ENCODE data around the gene PLEKHA6. TPM values are rescaled to one million over a fixed set of nuclear protein-coding genes. Genes with fewer than 3 reads are reported as not detected.

The PLEKHA6 gene
- total and polyA plus RNA-seq, 2 of the 4 experiments (the other 2 are of a cell fraction): 8.2 to 19.9 TPM

DNA sequence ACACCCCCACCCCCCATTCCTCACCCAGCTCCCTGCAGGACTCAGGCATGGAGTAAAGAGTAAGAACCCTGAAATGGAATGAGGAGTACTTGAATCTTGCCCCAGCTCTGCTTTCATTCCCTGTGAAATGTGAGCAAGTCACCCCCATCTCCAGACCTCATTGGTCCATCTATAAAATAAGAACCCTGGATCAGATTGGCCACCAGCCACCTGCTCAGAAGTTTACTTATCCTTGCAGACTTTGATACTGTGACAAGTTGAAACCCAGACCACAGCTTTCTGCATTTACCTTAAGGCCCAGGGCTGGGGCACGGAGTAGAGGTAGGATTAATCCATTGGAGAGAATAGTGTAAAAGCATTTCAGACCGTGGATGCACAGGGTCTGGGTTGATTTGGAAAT is 165.6 kb downstream of the PLEKHA6 start:
- in situ Hi-C loops (cut with MboI; ENCODE audit: low sequenced_read_pairs): no loop called here

More for the DNA sequence above, 165.6 kb downstream of the PLEKHA6 start:
- peak overlapping the region; percentile 100; the same call in 1 of the 3 replicates for H2BK15ac ChIP-seq (ENCODE audit: low read depth, low read length)
- H3K36me3 ChIP-seq (ENCODE audit: control insufficient read depth, insufficient read depth, low read length): no peaks in the 10 kb centered on the region
- peak overlapping the region; percentile 100; the same call in 1 of the 2 replicates for H3K4ac ChIP-seq (ENCODE audit: low read depth, low read length)
- peaks cover 6 to 25% of the 10 kb centered on the region in 2 experiments; a peak in 3 of 4 replicates for H3K79me1 ChIP-seq (ENCODE audit: low read depth in 1 of 2, low read length in 2 of 2)
- H3K9me3 ChIP-seq (ENCODE audit: control insufficient read depth, insufficient read depth, low read length): no peaks in the 10 kb centered on the region
- peak overlapping the region; percentile 48; the same call in 1 of the 2 replicates for H3K14ac ChIP-seq (replicated peaks; ENCODE audit: low read depth, low read length)
- H3K23ac ChIP-seq (ENCODE audit: low read depth, low read length): no peak overlapping the region
- no CpG with 5 or more reads among the region's 2 CpGs for WGBS, 2 experiments (ENCODE audit: extremely low coverage in 2 of 2, insufficient read length in 1 of 2)
- H4K5ac ChIP-seq (ENCODE audit: low read depth, low read length): peak overlapping the region; percentile 31; the same call in 1 of the 2 replicates
- ChIA-PET POLR2A (ENCODE audit: unreplicated experiment) (no interaction called here), CTCF (no interaction called here)
- H3K27ac ChIP-seq (ENCODE audit: insufficient read depth, low read length): no peak overlapping the region
- H3K4me3 ChIP-seq (ENCODE audit: insufficient read depth, low read depth, low read length): no peak overlapping the region
- dilution Hi-C loops (cut with HindIII; ENCODE audit: low sequenced_read_pairs, unreplicated experiment): no loop called here
- H2BK5ac ChIP-seq (ENCODE audit: low read depth, low read length, poor library complexity, severe bottlenecking): no peak overlapping the region
- TF ChIP-seq MAZ (IDR thresholded peaks at IDR 0.05; ENCODE audit: borderline replicate concordance, low read depth, low read length) (no peak), RCOR1 (IDR thresholded peaks at IDR 0.05; ENCODE audit: insufficient replicate concordance, low read length) (no peak), SMC3 (IDR thresholded peaks at IDR 0.05; ENCODE audit: low read depth, low read length) (no peak), BHLHE40 (IDR thresholded peaks at IDR 0.05; ENCODE audit: low read depth, low read length) (no peak), MXI1 (IDR thresholded peaks at IDR 0.05; ENCODE audit: borderline replicate concordance, low read depth, low read length) (no peak), RFX5 (IDR thresholded peaks at IDR 0.05; ENCODE audit: low read depth, low read length) (no peak), CEBPB (IDR thresholded peaks at IDR 0.05; ENCODE audit: low read depth, low read length) (no peak)
- TF ChIP-seq, protein P1, sequence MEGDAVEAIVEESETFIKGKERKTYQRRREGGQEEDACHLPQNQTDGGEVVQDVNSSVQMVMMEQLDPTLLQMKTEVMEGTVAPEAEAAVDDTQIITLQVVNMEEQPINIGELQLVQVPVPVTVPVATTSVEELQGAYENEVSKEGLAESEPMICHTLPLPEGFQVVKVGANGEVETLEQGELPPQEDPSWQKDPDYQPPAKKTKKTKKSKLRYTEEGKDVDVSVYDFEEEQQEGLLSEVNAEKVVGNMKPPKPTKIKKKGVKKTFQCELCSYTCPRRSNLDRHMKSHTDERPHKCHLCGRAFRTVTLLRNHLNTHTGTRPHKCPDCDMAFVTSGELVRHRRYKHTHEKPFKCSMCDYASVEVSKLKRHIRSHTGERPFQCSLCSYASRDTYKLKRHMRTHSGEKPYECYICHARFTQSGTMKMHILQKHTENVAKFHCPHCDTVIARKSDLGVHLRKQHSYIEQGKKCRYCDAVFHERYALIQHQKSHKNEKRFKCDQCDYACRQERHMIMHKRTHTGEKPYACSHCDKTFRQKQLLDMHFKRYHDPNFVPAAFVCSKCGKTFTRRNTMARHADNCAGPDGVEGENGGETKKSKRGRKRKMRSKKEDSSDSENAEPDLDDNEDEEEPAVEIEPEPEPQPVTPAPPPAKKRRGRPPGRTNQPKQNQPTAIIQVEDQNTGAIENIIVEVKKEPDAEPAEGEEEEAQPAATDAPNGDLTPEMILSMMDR (conservative IDR thresholded peaks at IDR 0.05; ENCODE audit: low read depth, low read length): no peak
- TF ChIP-seq, protein P2, sequence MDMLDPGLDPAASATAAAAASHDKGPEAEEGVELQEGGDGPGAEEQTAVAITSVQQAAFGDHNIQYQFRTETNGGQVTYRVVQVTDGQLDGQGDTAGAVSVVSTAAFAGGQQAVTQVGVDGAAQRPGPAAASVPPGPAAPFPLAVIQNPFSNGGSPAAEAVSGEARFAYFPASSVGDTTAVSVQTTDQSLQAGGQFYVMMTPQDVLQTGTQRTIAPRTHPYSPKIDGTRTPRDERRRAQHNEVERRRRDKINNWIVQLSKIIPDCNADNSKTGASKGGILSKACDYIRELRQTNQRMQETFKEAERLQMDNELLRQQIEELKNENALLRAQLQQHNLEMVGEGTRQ (IDR thresholded peaks at IDR 0.05; ENCODE audit: low read depth, low read length): no peak
- peak overlapping the region; percentile 100; the same call in 1 of the 2 replicates for H2BK20ac ChIP-seq (ENCODE audit: low read depth, low read length)
- H2BK120ac ChIP-seq (ENCODE audit: low read depth, low read length): peak overlapping the region; percentile 100; the same call in 1 of the 2 replicates
- intact Hi-C loops (cut with micrococcal nuclease): no loop called here
- H3K4me1 ChIP-seq (ENCODE audit: control insufficient read depth, insufficient read depth, low read length): peaks cover 38% of the 10 kb centered on the region
- no peaks in the 10 kb centered on the region for H4K20me1 ChIP-seq (ENCODE audit: insufficient read depth, low read length)
- no peak overlapping the region; a peak in 1 of 4 replicates for H4K8ac ChIP-seq (ENCODE audit: low read depth in 2 of 2, low read length in 2 of 2)
- ATAC-seq (ENCODE audit: low read depth): no peak
- no peak overlapping the region for H2AK9ac ChIP-seq (replicated peaks; ENCODE audit: low read depth, low read length, poor library complexity)
- no peaks in the 10 kb centered on the region; the same call in 1 of the 2 replicates for H3K27me3 ChIP-seq (ENCODE audit: control insufficient read depth, insufficient read depth, low read length)
- H3K18ac ChIP-seq (ENCODE audit: low read depth, low read length): no peak overlapping the region; the same call in 1 of the 2 replicates
- no TSS peak for BruUV-seq (replicated peaks)
- H3K4me2 ChIP-seq (ENCODE audit: low read depth, low read length): no peak overlapping the region
- no peak overlapping the region for H2AFZ ChIP-seq (replicated peaks; ENCODE audit: low read length, poor library complexity)
- no peak overlapping the region for H3K56ac ChIP-seq (ENCODE audit: extremely low read depth, insufficient read depth, low read length)
- no peak for DNase-seq
- peak overlapping the region; percentile 99; the same call in 1 of the 2 replicates for H4K91ac ChIP-seq (ENCODE audit: insufficient read depth, low read depth, low read length)
- H3K9me1 ChIP-seq (ENCODE audit: insufficient read depth, low read length): peaks cover 30% of the 10 kb centered on the region
- no peak overlapping the region for H3K9ac ChIP-seq (ENCODE audit: low read depth, low read length)
- H2AK5ac ChIP-seq (ENCODE audit: low read depth, low read length): peak overlapping the region; percentile 66; the same call in 1 of the 2 replicates

Data from IMR-90 (cell line).